HCT116 (cell line): Measurements from ENCODE around the gene SUV39H1. TPM values are rescaled to one million over a fixed set of nuclear protein-coding genes. Genes with fewer than 3 reads are reported as not detected.

Source experiments
- ATAC-seq: fragments of 200-7000 bp; cut with Tn5 transposase; 2 replicates; pipeline ENCODE4 v1.9.1; 2020; ENCODE audit warnings: mild to moderate bottlenecking, moderate library complexity
- BruUV-seq: library from RNA; stranded (reverse); fragments of 400-500 nt; replicated peaks from 2 replicates; lab custom pipeline; 2021; lab: Mats Ljungman, UMichigan
- CTCF ChIA-PET: fragments of 300-600 bp; sonication (Branson Sonifier 250); formaldehyde crosslinking; loops from one replicate; lab custom pipeline; 2021; ENCODE audit warnings: antibody characterized with exemption; lab: Charles Lee
- POLR2A ChIA-PET: fragments of 300-600, 350-600 bp; sonication (Branson Sonifier 250); formaldehyde crosslinking; loops from one replicate; lab custom pipeline; 2021; ENCODE audit warnings: antibody characterized with exemption; lab: Charles Lee
- RAD21 ChIA-PET, 2 experiments: fragments of 300-600 bp; sonication (Branson Sonifier 250); formaldehyde crosslinking; loops; one replicate each; lab custom pipeline; 2023; ENCODE audit warnings: low total read pairs in 2 of 2; ENCODE audit not compliant: uncharacterized antibody in 2 of 2, unreplicated experiment in 2 of 2, low non-redundant PET in 1 of 2; lab: Charles Lee
- DNase-seq: peaks from one replicate; pipeline ENCODE4 v3.0.0-alpha.2; 2010; ENCODE audit warnings: low read depth, low spot score
- H2AFZ ChIP-seq: fragments of 200-600 bp; shearing (Covaris generic), sonication (generic); 2 replicates; pipeline ENCODE4 v1.6.1; 2017; ENCODE audit warnings: low read depth, mixed run types, mixed read lengths, antibody characterized with exemption, low read length; ENCODE audit not compliant: poor library complexity, severe bottlenecking
- H3K27ac ChIP-seq: 2 replicates; pipeline ENCODE4 v1.5.1; 2012; ENCODE audit warnings: low read depth, low read length
- H3K27me3 ChIP-seq: fragments of 200-600 bp; sonication (generic); 2 replicates; pipeline ENCODE4 v1.6.1; 2016; ENCODE audit warnings: mixed run types, low read length, mixed read lengths; ENCODE audit not compliant: insufficient read depth
- H3K36me3 ChIP-seq, 2 experiments: fragments of 200-500 bp in 1 of 2; fragments of 200-600 bp in 1 of 2; sonication (Bioruptor generic) in 1 of 2; sonication (generic) in 1 of 2; 2 replicates each; pipeline versions ENCODE4 v1.5.1 to v1.6.1; 2014 to 2016; ENCODE audit warnings: low read length in 2 of 2, inconsistent platforms in 1 of 2, mixed read lengths in 1 of 2, mixed run types in 1 of 2; ENCODE audit not compliant: insufficient read depth in 2 of 2, control insufficient read depth in 1 of 2
- H3K4me1 ChIP-seq, 2 experiments: fragments of 200-600 bp in 1 of 2; sonication (generic) in 1 of 2; 2 replicates each; pipeline versions ENCODE4 v1.5.1 to v1.6.1; 2012 to 2017; ENCODE audit warnings: low read length in 2 of 2, inconsistent platforms in 1 of 2, mild to moderate bottlenecking in 1 of 2, mixed read lengths in 1 of 2, mixed run types in 1 of 2, moderate library complexity in 1 of 2; ENCODE audit not compliant: insufficient read depth in 2 of 2, control insufficient read depth in 1 of 2
- H3K4me2 ChIP-seq: fragments of 200-600 bp; sonication (generic); 2 replicates; pipeline ENCODE4 v1.6.1; 2017; ENCODE audit warnings: mixed run types, low read length, mixed read lengths
- H3K4me3 ChIP-seq, 2 experiments: fragments of 200-600 bp in 1 of 2; sonication (generic) in 1 of 2; replicated peaks in 1 of 2; 2 replicates each; pipeline ENCODE4 v1.5.1; 2011 to 2016; ENCODE audit warnings: low read length in 2 of 2, control low read depth in 1 of 2, low read depth in 1 of 2, mild to moderate bottlenecking in 1 of 2, mixed read lengths in 1 of 2, mixed run types in 1 of 2
- H3K79me2 ChIP-seq: fragments of 200-600 bp; sonication (generic); 2 replicates; pipeline ENCODE4 v1.6.1; 2017; ENCODE audit warnings: mild to moderate bottlenecking, mixed run types, low read length, moderate library complexity, mixed read lengths; ENCODE audit not compliant: insufficient read depth
- H3K9ac ChIP-seq: fragments of 200-600 bp; sonication (generic); 2 replicates; pipeline ENCODE4 v1.6.1; 2016; ENCODE audit warnings: low read length, mixed read lengths
- H3K9me2 ChIP-seq: fragments of 200-600 bp; sonication (generic), shearing (Covaris generic); 2 replicates; pipeline ENCODE4 v1.6.1; 2017; ENCODE audit warnings: mixed run types, mild to moderate bottlenecking, moderate library complexity; ENCODE audit not compliant: insufficient read depth
- H3K9me3 ChIP-seq, 2 experiments: fragments of 200-500 bp in 1 of 2; fragments of 200-600 bp in 1 of 2; sonication (Bioruptor generic) in 1 of 2; sonication (generic) in 1 of 2; 2 replicates each; pipeline ENCODE4 v1.6.1; 2014 to 2017; ENCODE audit warnings: low read length in 2 of 2, mixed read lengths in 2 of 2, inconsistent platforms in 1 of 2, low read depth in 1 of 2, mild to moderate bottlenecking in 1 of 2, mixed run types in 1 of 2, moderate library complexity in 1 of 2; ENCODE audit not compliant: control insufficient read depth in 1 of 2, insufficient read depth in 1 of 2
- H4K20me1 ChIP-seq: fragments of 200-600 bp; sonication (generic), shearing (Covaris generic); 2 replicates; pipeline ENCODE4 v1.6.1; 2017; ENCODE audit warnings: mixed run types, mild to moderate bottlenecking, moderate library complexity; ENCODE audit not compliant: insufficient read depth
- ATF3 ChIP-seq: IDR thresholded peaks from 2 replicates; pipeline ENCODE4 v1.6.1; 2012
- CBX3 ChIP-seq: IDR thresholded peaks from 2 replicates; pipeline ENCODE4 v1.6.1; 2012; ENCODE audit warnings: low read depth
- EGR1 ChIP-seq: IDR thresholded peaks from 2 replicates; pipeline ENCODE4 v1.6.1; 2012; ENCODE audit warnings: low read depth
- EZH2phosphoT487 ChIP-seq: fragments of 200-600 bp; IDR thresholded peaks from 2 replicates; pipeline ENCODE4 v1.6.1; 2018; ENCODE audit warnings: antibody characterized with exemption, borderline replicate concordance
- FOSL1 ChIP-seq: IDR thresholded peaks from 2 replicates; pipeline ENCODE4 v1.6.1; 2012; ENCODE audit warnings: low read depth
- JUND ChIP-seq: IDR thresholded peaks from 2 replicates; pipeline ENCODE4 v1.6.1; 2012
- POLR2A ChIP-seq: IDR thresholded peaks from 2 replicates; pipeline ENCODE4 v1.7.0; 2011; ENCODE audit warnings: borderline replicate concordance; ENCODE audit not compliant: insufficient read depth, insufficient read length; ENCODE audit errors: extremely low read depth
- POLR2AphosphoS5 ChIP-seq: IDR thresholded peaks from 2 replicates; pipeline ENCODE4 v1.6.1; 2011; ENCODE audit warnings: mild to moderate bottlenecking, low read depth, low read length, moderate library complexity
- REST ChIP-seq: IDR thresholded peaks from 2 replicates; pipeline ENCODE4 v1.6.1; 2012; ENCODE audit warnings: low read depth
- SIN3A ChIP-seq: IDR thresholded peaks from 2 replicates; pipeline ENCODE4 v1.6.1; 2012; ENCODE audit warnings: low read depth
- SP1 ChIP-seq: IDR thresholded peaks from 2 replicates; pipeline ENCODE4 v1.6.1; 2012; ENCODE audit warnings: low read depth
- YY1 ChIP-seq: IDR thresholded peaks from 2 replicates; pipeline ENCODE4 v1.6.1; 2011; ENCODE audit warnings: low read length, low read depth, moderate library complexity, mild to moderate bottlenecking; ENCODE audit not compliant: insufficient replicate concordance; ENCODE audit errors: extremely low read depth
- intact Hi-C: fragments of 100-400 bp; cut with micrococcal nuclease; formaldehyde crosslinking; loops from 2 replicates; pipeline ENCODE4 v1.10.0; 2022
- total RNA-seq: library from RNA; stranded (reverse); gene quantifications from one replicate; pipeline ENCODE4 v1.2.1, GENCODE V29; 2021; ENCODE audit not compliant: unreplicated experiment

Gene SUV39H1
- total RNA-seq, 1 experiment from 2014 or later: 16.3 TPM

GRCh38 chrX:48703228-48703627 lies 6.7 kb downstream of the SUV39H1 start:
- no peak overlapping the region for H2AFZ ChIP-seq
- intact Hi-C loops: no loop called here
- no peaks in the 10 kb centered on the region for H3K27me3 ChIP-seq
- H3K9me3 ChIP-seq: no peaks in the 10 kb centered on the region
- CTCF ChIA-PET: no interaction called here
- RAD21 ChIA-PET: no interaction called here
- H3K27ac ChIP-seq: no peak overlapping the region
- ATAC-seq: no peak
- H3K4me3 ChIP-seq: no peak overlapping the region
- H4K20me1 ChIP-seq: 0 out of 2 replicates have a peak, but pooled peaks cover 4% of the 10 kb centered on the region
- no peak overlapping the region for H3K4me2 ChIP-seq
- peaks cover 0 to 13% of the 10 kb centered on the region in 2 experiments; a peak in 1 of 4 replicates for H3K4me1 ChIP-seq
- TF ChIP-seq POLR2A (no peak), ATF3 (no peak), POLR2AphosphoS5 (no peak), JUND (no peak)
- TF ChIP-seq, all 23 proteins: peak for 0
- POLR2A ChIA-PET: no interaction called here
- no TSS peak for BruUV-seq
- no peak overlapping the region for H3K9ac ChIP-seq
- DNase-seq: no peak
- peaks cover 43% of the 10 kb centered on the region for H3K79me2 ChIP-seq
- H3K36me3 ChIP-seq: peaks cover 7 to 9% of the 10 kb centered on the region in 2 experiments; a peak in 3 of 4 replicates
- H3K9me2 ChIP-seq: no peaks in the 10 kb centered on the region

GRCh38 chrX:48703642-48704481 lies 7.3 kb downstream of the SUV39H1 start:
- no peak for DNase-seq
- ATAC-seq: peak; percentile 72
- no peak for TF ChIP-seq YY1
- TF ChIP-seq EZH2phosphoT487: no peak
- TF ChIP-seq SIN3A: no peak
- no peak for TF ChIP-seq FOSL1
- TF ChIP-seq ATF3: no peak
- TF ChIP-seq CBX3: no peak
- TF ChIP-seq JUND: peak; percentile 34; the same call in 1 of the 2 replicates
- TF ChIP-seq REST: no peak
- TF ChIP-seq EGR1: no peak
- no peak for TF ChIP-seq POLR2A
- 0 out of 2 replicates have a peak, but pooled peaks have one; percentile 17 for TF ChIP-seq SP1
- Histone ChIP-seq H3K4me3 (no peak overlapping the region), H2AFZ (no peak overlapping the region), H3K9me3 (no peaks in the 10 kb centered on the region), H3K27ac (0 out of 2 replicates have a peak overlapping the region, but pooled peaks have one; percentile 26), H3K9me2 (no peaks in the 10 kb centered on the region), H3K79me2 (peaks cover 37% of the 10 kb centered on the region), H3K27me3 (no peaks in the 10 kb centered on the region), H3K4me2 (0 out of 2 replicates have a peak overlapping the region, but pooled peaks have one; percentile 9), H3K36me3 (peaks cover 8 to 9% of the 10 kb centered on the region in 2 experiments; a peak in 3 of 4 replicates), H3K4me1 (peaks cover 0 to 13% of the 10 kb centered on the region in 2 experiments; a peak in 1 of 4 replicates), H4K20me1 (0 out of 2 replicates have a peak, but pooled peaks cover 4% of the 10 kb centered on the region), H3K9ac (no peak overlapping the region)
- no TSS peak for BruUV-seq
- ChIA-PET RAD21 (no interaction called here), POLR2A (no interaction called here), CTCF (no interaction called here)
- intact Hi-C loops: no loop called here
